ENCODE data around the gene PCBP3.
"Not testable (repeated sequence)": the region's sequence is repeated elsewhere in the genome, so short reads cannot be mapped to it uniquely, and the experiment has no call there.

Gene PCBP3

GRCh38 chr21:45883090-45883489 is 239.6 kb downstream of the PCBP3 start:
- DNase-seq, result no peak

GRCh38 chr21:45885597-45885929 is 242.0 kb downstream of the PCBP3 start:
- no peak for DNase-seq

- not testable (repeated sequence) for DNase-seq
Measured at GRCh38 chr21:45885930-45886601, 242.5 kb downstream of the PCBP3 start.

DNA sequence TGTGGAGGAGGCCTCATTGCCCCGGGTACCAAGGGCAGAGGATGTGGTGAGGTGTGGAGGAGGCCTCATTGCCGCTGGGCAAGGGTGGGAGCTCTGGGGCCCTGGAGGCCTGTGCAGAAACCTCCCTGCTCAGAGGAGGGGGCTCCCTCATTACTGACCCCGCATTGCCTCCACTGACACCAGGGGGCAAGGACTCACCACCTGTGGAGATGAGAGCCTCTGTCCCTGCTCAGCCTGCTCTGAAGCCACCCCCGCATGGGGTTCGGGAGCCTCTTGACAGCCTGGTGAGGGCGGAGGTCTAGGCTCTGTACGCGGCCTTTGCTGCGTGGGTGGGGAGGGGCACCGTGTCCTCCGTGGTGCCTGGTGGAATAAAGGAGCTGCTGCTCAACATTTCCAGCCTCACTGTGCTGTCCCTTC is 243.1 kb downstream of the PCBP3 start:
- no peak for DNase-seq

DNA sequence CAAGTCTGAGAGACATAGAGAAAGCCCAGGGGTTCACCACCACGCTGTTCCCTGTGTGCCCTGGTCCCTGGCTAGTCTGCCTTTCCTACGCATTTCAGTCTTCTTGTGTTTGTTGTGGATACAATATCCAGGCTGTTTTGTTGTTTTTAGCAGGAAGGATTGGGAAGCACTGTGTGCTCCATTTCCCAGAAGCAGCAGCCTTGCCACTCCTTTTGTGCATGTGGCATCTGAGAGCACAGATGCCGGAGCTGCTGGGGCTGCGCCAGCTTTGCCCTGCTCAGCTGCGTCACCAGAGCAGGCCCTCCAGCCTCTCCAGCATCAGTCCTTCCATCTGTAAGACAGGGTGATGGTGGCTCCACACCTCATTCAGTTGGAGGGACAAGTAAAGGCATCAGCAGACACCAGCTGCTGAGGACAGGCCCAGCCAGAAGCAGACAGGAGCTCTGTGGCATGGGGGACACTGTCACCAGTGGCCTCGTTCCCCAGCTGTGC is 243.6 kb downstream of the PCBP3 start:
- DNase-seq, result no peak

- no peak for DNase-seq
Measured at GRCh38 chr21:45887788-45888187, 244.3 kb downstream of the PCBP3 start.

GRCh38 chr21:45888386-45889009 is 245.0 kb downstream of the PCBP3 start:
- no peak for DNase-seq

GRCh38 chr21:45889256-45889655 is 245.7 kb downstream of the PCBP3 start:
- no peak for DNase-seq

- no peak for DNase-seq
Measured at GRCh38 chr21:45889961-45890360, 246.4 kb downstream of the PCBP3 start.

DNA sequence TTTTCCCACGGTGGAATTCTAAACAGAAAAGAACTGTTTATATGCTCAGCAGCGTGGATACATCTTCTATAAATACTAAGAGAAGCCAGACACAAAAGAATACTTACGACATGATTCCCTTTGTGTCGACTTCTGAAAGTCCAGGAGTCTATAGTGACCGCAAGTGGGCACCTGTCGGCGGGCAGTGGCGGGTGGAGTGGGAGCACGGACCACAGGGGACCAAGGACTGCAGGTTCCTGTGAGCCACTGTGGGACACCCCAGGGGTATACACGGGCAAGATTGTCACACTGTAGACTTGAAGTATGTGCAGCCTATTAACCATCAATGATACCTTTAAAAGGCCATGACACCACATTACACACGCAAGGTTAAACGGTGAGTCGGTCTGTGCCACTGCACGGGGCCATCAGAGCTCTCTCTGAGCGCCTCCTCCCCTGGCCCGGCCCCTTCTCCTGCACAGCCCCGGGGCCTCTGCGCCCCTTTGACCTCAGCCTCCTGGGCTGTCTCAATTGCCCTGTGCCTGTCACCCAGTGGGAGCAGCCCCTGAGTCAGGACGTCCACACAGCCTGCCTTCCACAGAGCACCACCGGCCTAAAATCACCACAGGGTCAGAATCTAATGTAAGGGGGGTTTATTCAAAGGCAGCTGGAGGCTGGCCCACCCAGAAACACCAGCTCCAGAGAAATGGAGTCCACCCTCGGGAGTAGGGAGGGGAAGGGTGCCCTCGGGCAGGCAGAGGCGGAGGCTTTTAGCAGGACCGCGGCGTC is 248.0 kb downstream of the PCBP3 start:
- no peak for DNase-seq

GRCh38 chr21:45892156-45892915 is 248.8 kb downstream of the PCBP3 start:
- no peak for DNase-seq

- DNase-seq, result no peak
Measured at GRCh38 chr21:45892916-45893739, 249.6 kb downstream of the PCBP3 start.

DNA sequence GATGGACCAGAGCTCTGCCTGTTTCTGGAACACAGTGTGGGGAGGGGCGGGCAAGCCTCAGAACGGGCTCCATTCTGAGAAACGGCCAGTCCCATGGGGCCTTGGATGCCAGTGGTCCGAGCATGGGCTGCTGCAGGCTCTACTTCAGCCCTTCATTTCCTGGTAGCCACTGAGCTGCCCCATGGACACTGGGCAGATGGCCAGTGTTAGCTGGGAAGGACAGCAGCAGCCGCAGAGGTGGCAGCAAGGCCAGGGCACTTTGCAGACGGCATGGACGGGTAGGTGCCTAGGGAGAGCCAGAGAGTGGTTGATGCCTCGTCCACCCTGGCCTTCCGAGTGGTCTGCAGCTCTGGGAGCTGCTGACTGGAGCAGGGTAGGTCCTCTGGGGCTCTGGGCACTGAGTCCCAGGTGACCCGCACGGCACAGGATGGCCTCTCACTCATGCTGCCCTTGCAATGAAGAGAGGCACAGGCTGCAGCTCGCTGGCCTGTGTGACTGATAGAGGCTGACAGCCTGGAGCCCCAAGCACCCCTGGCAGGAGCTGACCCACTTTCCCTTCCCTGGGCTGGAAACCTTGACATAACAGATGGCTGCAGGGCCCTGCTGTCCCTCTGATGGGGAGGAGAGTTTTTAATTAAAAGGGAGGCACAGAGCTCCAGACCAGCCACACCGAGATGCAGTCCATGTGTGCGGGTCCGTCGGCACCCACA is 250.4 kb downstream of the PCBP3 start:
- DNase-seq, result no peak

GRCh38 chr21:45894450-45894825 is 250.9 kb downstream of the PCBP3 start:
- DNase-seq, result no peak

DNA sequence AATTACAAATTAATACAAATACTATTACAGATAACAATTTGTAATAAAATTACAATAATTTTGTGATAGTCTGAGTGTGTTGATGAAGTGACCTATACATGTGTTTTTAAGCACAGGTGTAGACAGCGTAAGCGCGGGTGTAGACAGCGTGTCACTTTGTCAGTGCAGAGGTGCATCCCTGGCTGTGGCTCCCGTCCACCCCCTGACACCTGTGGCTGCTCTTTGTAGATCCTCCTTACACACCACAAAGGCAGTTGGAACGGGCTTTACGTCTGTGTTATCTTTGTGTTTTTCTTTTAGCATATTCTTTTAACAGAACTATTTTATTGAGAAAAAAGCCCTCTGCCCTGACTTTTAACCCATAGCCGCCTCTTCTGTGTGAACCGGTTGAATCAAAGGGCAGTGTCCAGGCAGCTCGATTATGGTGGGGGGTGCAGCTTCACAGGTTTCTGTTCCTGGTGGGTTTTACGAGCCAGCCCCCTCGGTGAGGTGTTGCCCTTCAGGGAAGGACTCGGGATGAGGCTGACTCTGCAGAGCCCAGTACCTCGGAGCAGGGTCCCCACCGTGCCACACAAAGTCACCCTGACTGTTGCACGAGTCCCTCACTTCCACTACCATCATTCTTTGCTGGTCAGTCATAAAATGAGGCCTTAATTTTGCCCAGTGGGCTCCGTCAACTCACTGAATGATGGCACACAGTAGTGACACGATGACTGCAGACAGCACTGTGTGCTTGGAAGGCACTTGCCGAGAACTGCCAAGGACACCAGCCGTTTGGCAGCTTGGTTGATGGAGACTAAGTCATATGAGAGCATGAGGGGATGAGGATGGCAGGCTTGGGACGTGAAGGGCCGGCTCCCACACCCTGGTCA is 251.6 kb downstream of the PCBP3 start:
- DNase-seq, result no peak

- DNase-seq, result no peak
Measured at GRCh38 chr21:45895778-45896370, 252.3 kb downstream of the PCBP3 start.

DNA sequence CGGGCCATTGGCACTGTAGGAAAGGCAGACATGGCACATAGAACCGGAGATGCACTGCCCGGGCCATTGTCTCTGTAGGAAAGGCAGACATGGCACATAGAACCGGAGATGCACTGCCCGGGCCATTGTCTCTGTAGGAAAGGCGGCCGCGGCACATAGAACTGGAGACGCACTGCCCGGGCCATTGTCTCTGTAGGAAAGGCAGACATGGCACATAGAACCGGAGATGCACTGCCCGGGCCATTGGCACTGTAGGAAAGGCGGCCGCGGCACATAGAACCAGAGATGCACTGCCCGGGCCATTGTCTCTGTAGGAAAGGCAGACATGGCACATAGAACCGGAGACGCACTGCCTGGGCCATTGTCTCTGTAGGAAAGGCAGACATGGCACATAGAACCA is 252.9 kb downstream of the PCBP3 start:
- DNase-seq, result not testable (repeated sequence)

GRCh38 chr21:45897191-45898027 is 253.9 kb downstream of the PCBP3 start:
- DNase-seq, result no peak

DNA sequence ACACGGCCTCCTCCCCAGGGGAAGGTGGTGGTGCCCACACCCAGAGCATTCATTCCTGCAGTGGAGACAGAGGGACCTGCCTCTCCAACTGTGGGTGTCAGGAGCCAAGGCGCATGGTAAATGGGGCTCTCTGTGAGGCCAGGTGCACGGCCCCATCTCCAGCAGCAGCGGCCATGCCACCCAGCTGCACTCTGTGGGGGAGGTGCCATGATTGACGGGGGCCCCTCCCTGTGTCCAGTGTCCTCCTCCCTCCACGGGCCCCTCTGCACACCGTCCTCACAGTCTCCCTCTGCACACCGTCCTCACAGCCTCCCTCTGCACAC is 254.5 kb downstream of the PCBP3 start:
- DNase-seq, result no peak

Measured in stimulated activated CD4-positive, alpha-beta T cell treated with anti-CD3 and anti-CD28 coated beads, Interleukin-12 subunit alpha, Interleukin-12 subunit beta, amount 100 ng/mL, for 4 hours (primary cell).